ENCODE measurements around the gene DOLPP1.

GRCh38 chr9:129079829-129080228, 1.1 kb upstream of the DOLPP1 start:
- TF ChIP-seq E2F1 (CRISPR knock-in tag; IDR thresholded peaks at IDR 0.05) (no peak), MLX (CRISPR knock-in tag; IDR thresholded peaks at IDR 0.05) (no peak), ATF3 (CRISPR knock-in tag; conservative IDR thresholded peaks at IDR 0.05) (no peak), ARID4B (CRISPR knock-in tag; IDR thresholded peaks at IDR 0.05; ENCODE audit: borderline replicate concordance) (no peak), ZNF219 (CRISPR knock-in tag; IDR thresholded peaks at IDR 0.05; ENCODE audit: borderline replicate concordance) (no peak), SP1 (CRISPR knock-in tag; conservative IDR thresholded peaks at IDR 0.05) (no peak), ETV6 (CRISPR knock-in tag; IDR thresholded peaks at IDR 0.05) (no peak), FOXJ3 (CRISPR knock-in tag; IDR thresholded peaks at IDR 0.05; ENCODE audit: borderline replicate concordance) (no peak), ATF1 (CRISPR knock-in tag; IDR thresholded peaks at IDR 0.05) (no peak), ATF2 (CRISPR knock-in tag; IDR thresholded peaks at IDR 0.05; ENCODE audit: borderline replicate concordance, low read depth) (no peak), CTCF (IDR thresholded peaks at IDR 0.05) (no peak), ZBTB21 (CRISPR knock-in tag; IDR thresholded peaks at IDR 0.05; ENCODE audit: borderline replicate concordance) (no peak)

Data from WTC11 (cell line).